Transverse colon (tissue), 4 donors: ENCODE results near the gene FAM234A.

Experiments used
- CTCF ChIP-seq, 5 experiments: fragments of 200-600 bp in 3 of 5; fragments of 450-650 bp in 2 of 5; sonication (generic) in 3 of 5; IDR thresholded peaks; 1 replicate in 2 of 5; 2 replicates in 3 of 5; pipeline ENCODE4 v1.5.1; 2016 to 2017; ENCODE audit warnings: antibody characterized with exemption in 5 of 5, inconsistent platforms in 3 of 5, mild to moderate bottlenecking in 2 of 5, moderate library complexity in 1 of 5
- EP300 ChIP-seq: sonication (generic); formaldehyde crosslinking; IDR thresholded peaks from one replicate; pipeline ENCODE4 v1.6.1; 2017; ENCODE audit warnings: antibody characterized with exemption, low read depth
- POLR2AphosphoS5 ChIP-seq, 3 donors: sonication (generic); formaldehyde crosslinking; IDR thresholded peaks; one replicate each; pipeline ENCODE4 v1.6.1; 2016; ENCODE audit warnings: antibody characterized with exemption in 3 of 3

GRCh38 chr16:253833-254232 is 19.2 kb downstream of the FAM234A start:
- TF ChIP-seq EP300 (no peak), POLR2AphosphoS5 (IDR thresholded peaks at IDR 0.05) (peak in 1 of 3 donors; percentile 29), CTCF (IDR thresholded peaks at IDR 0.05) (no peak)
